OCI-LY1 (cell line): ENCODE measurements around the gene SLC50A1.

Experiments
- H2AFZ ChIP-seq: fragments of 200-600 bp; sonication (generic), shearing (Covaris generic); 2 replicates; pipeline ENCODE4 v1.6.0; 2014; ENCODE audit warnings: antibody characterized with exemption, mild to moderate bottlenecking, low read length
- H3F3A ChIP-seq: fragments of 200-600 bp; sonication (generic), shearing (Covaris generic); 2 replicates; pipeline ENCODE4 v1.6.0; 2014; ENCODE audit warnings: mild to moderate bottlenecking, antibody characterized with exemption, low read length, moderate library complexity; ENCODE audit not compliant: insufficient read depth
- H3K27ac ChIP-seq: fragments of 200-600 bp; sonication (generic); 2 replicates; pipeline ENCODE4 v1.5.1; 2014; ENCODE audit warnings: low read length, mixed run types, mild to moderate bottlenecking, low read depth; ENCODE audit not compliant: poor library complexity, severe bottlenecking
- H3K27me3 ChIP-seq: fragments of 200-600 bp; sonication (generic); 2 replicates; pipeline ENCODE4 v1.6.0; 2014; ENCODE audit warnings: antibody characterized with exemption, mild to moderate bottlenecking, low read length, moderate library complexity; ENCODE audit not compliant: insufficient read depth
- H3K36me3 ChIP-seq: fragments of 200-600 bp; sonication (generic); 2 replicates; pipeline ENCODE4 v1.6.1; 2014; ENCODE audit warnings: mild to moderate bottlenecking, antibody characterized with exemption, low read length, moderate library complexity, mixed read lengths; ENCODE audit not compliant: insufficient read depth
- H3K4me1 ChIP-seq: fragments of 200-600 bp; sonication (generic); 2 replicates; pipeline ENCODE4 v1.5.1; 2014; ENCODE audit warnings: mild to moderate bottlenecking, low read length, moderate library complexity; ENCODE audit not compliant: insufficient read depth, severe bottlenecking
- H3K4me2 ChIP-seq: fragments of 200-600 bp; sonication (generic), shearing (Covaris generic); 2 replicates; pipeline ENCODE4 v1.6.1; 2014; ENCODE audit warnings: low read length
- H3K4me3 ChIP-seq: fragments of 200-600 bp; sonication (generic); 2 replicates; pipeline ENCODE4 v1.5.1; 2014; ENCODE audit warnings: low read length, low read depth, mild to moderate bottlenecking, mixed read lengths; ENCODE audit not compliant: poor library complexity, severe bottlenecking
- H3K79me2 ChIP-seq: fragments of 200-600 bp; shearing (Covaris generic); 2 replicates; pipeline ENCODE4 v1.6.1; 2016; ENCODE audit warnings: mixed run types, low read length, mixed read lengths; ENCODE audit not compliant: insufficient read depth
- H3K9ac ChIP-seq: fragments of 200-600 bp; sonication (generic), shearing (Covaris generic); 2 replicates; pipeline ENCODE4 v1.6.1; 2014; ENCODE audit warnings: mild to moderate bottlenecking, low read length, mixed read lengths
- H3K9me2 ChIP-seq: fragments of 200-600 bp; sonication (generic), shearing (Covaris generic); 2 replicates; pipeline ENCODE4 v1.6.1; 2014; ENCODE audit warnings: low read depth, mild to moderate bottlenecking, low read length, mixed read lengths
- H3K9me3 ChIP-seq: fragments of 200-600 bp; shearing (Covaris generic); 2 replicates; pipeline ENCODE4 v1.6.1; 2014; ENCODE audit warnings: low read length, mixed read lengths
- H4K20me1 ChIP-seq: fragments of 200-600 bp; sonication (generic), shearing (Covaris generic); 2 replicates; pipeline ENCODE4 v1.6.0; 2016; ENCODE audit warnings: mild to moderate bottlenecking, low read length; ENCODE audit not compliant: insufficient read depth
- CTCF ChIP-seq: fragments of 200-600 bp; sonication (generic), shearing (Covaris generic); IDR thresholded peaks from 2 replicates; pipeline ENCODE4 v1.5.1; 2017; ENCODE audit warnings: mild to moderate bottlenecking, antibody characterized with exemption, low read length, moderate library complexity, mixed read lengths
- EZH2 ChIP-seq: fragments of 200-600 bp; sonication (generic), shearing (Covaris generic); IDR thresholded peaks from 2 replicates; pipeline ENCODE4 v1.8.0; 2017; ENCODE audit warnings: borderline replicate concordance, mixed run types, mild to moderate bottlenecking, antibody characterized with exemption, low read length, moderate library complexity, mixed read lengths

SLC50A1 gene

GRCh38 chr1:155091071-155092051 is 44.3 kb upstream of the SLC50A1 start:
- H3F3A ChIP-seq: no peaks in the 10 kb centered on the region
- no peaks in the 10 kb centered on the region for H3K79me2 ChIP-seq
- no peaks in the 10 kb centered on the region for H3K36me3 ChIP-seq
- no peak overlapping the region for H3K9ac ChIP-seq
- no peaks in the 10 kb centered on the region for H4K20me1 ChIP-seq
- no peaks in the 10 kb centered on the region for H3K9me2 ChIP-seq
- H3K4me2 ChIP-seq: peak overlapping the region; percentile 27; the same call in 1 of the 2 replicates
- H3K27me3 ChIP-seq: no peaks in the 10 kb centered on the region
- TF ChIP-seq EZH2 (no peak), CTCF (peak; percentile 93)
- H3K9me3 ChIP-seq: no peaks in the 10 kb centered on the region
- no peak overlapping the region for H3K27ac ChIP-seq
- no peak overlapping the region for H2AFZ ChIP-seq
- no peak overlapping the region for H3K4me3 ChIP-seq
- H3K4me1 ChIP-seq: peaks cover 7% of the 10 kb centered on the region

DNA sequence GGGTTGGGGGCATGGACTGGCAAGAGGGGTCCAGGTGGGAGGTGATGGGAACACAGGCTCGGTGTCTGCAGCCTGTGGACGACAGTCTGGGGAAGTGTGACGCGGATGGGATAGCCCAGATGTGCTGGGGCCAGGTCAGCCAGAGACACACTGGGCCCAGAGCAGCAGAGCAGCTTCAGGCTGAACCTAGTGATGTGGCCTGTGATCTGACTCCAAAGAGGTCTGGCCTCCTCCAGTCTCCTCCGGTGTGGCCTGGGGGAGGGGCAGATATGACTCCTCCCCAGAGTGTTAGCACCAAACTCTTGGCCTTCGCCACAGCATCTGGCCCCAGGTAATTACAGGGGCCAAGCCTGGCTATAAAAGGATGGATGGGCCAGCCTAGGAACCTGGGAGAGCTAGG is 43.5 kb upstream of the SLC50A1 start:
- Histone ChIP-seq H3K9me3 (no peaks in the 10 kb centered on the region), H2AFZ (no peak overlapping the region)

GRCh38 chr1:155092641-155093040 is 43.0 kb upstream of the SLC50A1 start:
- no peaks in the 10 kb centered on the region for H3K79me2 ChIP-seq
- H3F3A ChIP-seq: no peaks in the 10 kb centered on the region
- peaks cover 4% of the 10 kb centered on the region for H3K4me1 ChIP-seq
- no peak overlapping the region for H3K4me2 ChIP-seq
- TF ChIP-seq CTCF (no peak), EZH2 (no peak)
- no peak overlapping the region for H3K9ac ChIP-seq
- no peaks in the 10 kb centered on the region for H3K9me3 ChIP-seq
- no peaks in the 10 kb centered on the region; the same call in 1 of the 2 replicates for H3K27me3 ChIP-seq
- no peak overlapping the region for H3K4me3 ChIP-seq
- no peaks in the 10 kb centered on the region for H4K20me1 ChIP-seq
- no peaks in the 10 kb centered on the region for H3K36me3 ChIP-seq
- H2AFZ ChIP-seq: no peak overlapping the region
- H3K9me2 ChIP-seq: no peaks in the 10 kb centered on the region
- no peak overlapping the region for H3K27ac ChIP-seq

More for the DNA sequence above, 43.5 kb upstream of the SLC50A1 start:
- Histone ChIP-seq H3K4me3 (no peak overlapping the region), H3K79me2 (no peaks in the 10 kb centered on the region), H4K20me1 (no peaks in the 10 kb centered on the region), H3K4me2 (no peak overlapping the region), H3K27ac (no peak overlapping the region), H3K27me3 (no peaks in the 10 kb centered on the region), H3K9ac (no peak overlapping the region), H3K36me3 (no peaks in the 10 kb centered on the region), H3K9me2 (no peaks in the 10 kb centered on the region), H3K4me1 (peaks cover 4% of the 10 kb centered on the region), H3F3A (no peaks in the 10 kb centered on the region)
- TF ChIP-seq CTCF (no peak), EZH2 (no peak)
